ENCODE data around the gene DGKZ. TPM values are rescaled to one million over a fixed set of nuclear protein-coding genes. Genes with fewer than 3 reads are reported as not detected.

The DGKZ gene
- total and polyA plus RNA-seq, 2 of the 13 experiments (the other 11 are each of a cell fraction or from before 2014, with no cell fraction given) = 15.8 to 20.7 TPM

GRCh38 chr11:46389450-46390330, 42.4 kb downstream of the DGKZ start (continued):
- TF ChIP-seq ZNF281 (CRISPR knock-in tag; IDR thresholded peaks at IDR 0.05; ENCODE audit: borderline replicate concordance) (no peak), TBL1XR1 (IDR thresholded peaks at IDR 0.05; ENCODE audit: borderline replicate concordance, low read length, partially characterized antibody) (no peak), TBX2 (CRISPR knock-in tag; IDR thresholded peaks at IDR 0.05; ENCODE audit: borderline replicate concordance) (peak; percentile 57; the same call in 1 of the 2 replicates), ZZZ3 (CRISPR knock-in tag; IDR thresholded peaks at IDR 0.05; ENCODE audit: borderline replicate concordance) (no peak), NFYC (CRISPR knock-in tag; IDR thresholded peaks at IDR 0.05) (no peak), ZNF503 (CRISPR knock-in tag; IDR thresholded peaks at IDR 0.05) (no peak), ZNF501 (CRISPR knock-in tag; IDR thresholded peaks at IDR 0.05) (no peak), ZNF761 (CRISPR knock-in tag; conservative IDR thresholded peaks at IDR 0.05) (no peak), ZHX2 (IDR thresholded peaks at IDR 0.05; ENCODE audit: low read depth) (no peak), ZHX2 (CRISPR knock-in tag; IDR thresholded peaks at IDR 0.05; ENCODE audit: borderline replicate concordance) (no peak), SP5 (CRISPR knock-in tag; IDR thresholded peaks at IDR 0.05; ENCODE audit: borderline replicate concordance, low read depth) (no peak), ZNF460 (CRISPR knock-in tag; IDR thresholded peaks at IDR 0.05; ENCODE audit: borderline replicate concordance) (no peak), SETDB1 (CRISPR knock-in tag; IDR thresholded peaks at IDR 0.05; ENCODE audit: borderline replicate concordance) (no peak), THYN1 (CRISPR knock-in tag; IDR thresholded peaks at IDR 0.05; ENCODE audit: borderline replicate concordance, low read depth) (no peak), CBX5 (CRISPR knock-in tag; IDR thresholded peaks at IDR 0.05; ENCODE audit: borderline replicate concordance) (0 out of 2 replicates have a peak, but pooled peaks have one; percentile 44)

All from HepG2 (cell line).